HUES6 (cell line): ENCODE data around the gene AQP12B.
A peak's percentile ranks its signal among the peaks of the same experiment; 100 is the strongest.
"Not testable (repeated sequence)": the region's sequence is repeated elsewhere in the genome, so short reads cannot be mapped to it uniquely, and the experiment has no call there.

Experiments
- H3K27ac ChIP-seq: 2 replicates; pipeline ENCODE4 v1.7.0; 2013; ENCODE audit warnings: low read depth, mild to moderate bottlenecking, low read length, inconsistent platforms
- H3K27me3 ChIP-seq: 2 replicates; pipeline ENCODE4 v1.6.1; 2013; ENCODE audit warnings: low read length; ENCODE audit not compliant: control insufficient read depth, insufficient read depth
- H3K36me3 ChIP-seq: 2 replicates; pipeline ENCODE4 v1.6.1; 2013; ENCODE audit warnings: low read length; ENCODE audit not compliant: control insufficient read depth, insufficient read depth
- H3K4me1 ChIP-seq: 2 replicates; pipeline ENCODE4 v1.6.1; 2013; ENCODE audit warnings: low read length; ENCODE audit not compliant: control insufficient read depth, insufficient read depth
- H3K4me3 ChIP-seq: 2 replicates; pipeline ENCODE4 v1.5.1; 2013; ENCODE audit warnings: low read depth, low read length
- H3K9ac ChIP-seq: one replicate; pipeline ENCODE4 v1.6.1; 2013; ENCODE audit warnings: mild to moderate bottlenecking, low read length
- H3K9me3 ChIP-seq: 2 replicates; pipeline ENCODE4 v1.6.1; 2013; ENCODE audit warnings: low read depth, low read length; ENCODE audit not compliant: control insufficient read depth, insufficient read depth

AQP12B gene, protein sequence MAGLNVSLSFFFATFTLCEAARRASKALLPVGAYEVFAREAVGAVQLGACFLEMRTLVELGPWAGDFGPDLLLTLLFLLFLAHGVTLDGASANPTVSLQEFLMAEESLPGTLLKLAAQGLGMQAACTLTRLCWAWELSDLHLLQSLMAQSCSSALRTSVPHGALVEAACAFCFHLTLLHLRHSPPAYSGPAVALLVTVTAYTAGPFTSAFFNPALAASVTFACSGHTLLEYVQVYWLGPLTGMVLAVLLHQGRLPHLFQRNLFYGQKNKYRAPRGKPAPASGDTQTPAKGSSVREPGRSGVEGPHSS

DNA sequence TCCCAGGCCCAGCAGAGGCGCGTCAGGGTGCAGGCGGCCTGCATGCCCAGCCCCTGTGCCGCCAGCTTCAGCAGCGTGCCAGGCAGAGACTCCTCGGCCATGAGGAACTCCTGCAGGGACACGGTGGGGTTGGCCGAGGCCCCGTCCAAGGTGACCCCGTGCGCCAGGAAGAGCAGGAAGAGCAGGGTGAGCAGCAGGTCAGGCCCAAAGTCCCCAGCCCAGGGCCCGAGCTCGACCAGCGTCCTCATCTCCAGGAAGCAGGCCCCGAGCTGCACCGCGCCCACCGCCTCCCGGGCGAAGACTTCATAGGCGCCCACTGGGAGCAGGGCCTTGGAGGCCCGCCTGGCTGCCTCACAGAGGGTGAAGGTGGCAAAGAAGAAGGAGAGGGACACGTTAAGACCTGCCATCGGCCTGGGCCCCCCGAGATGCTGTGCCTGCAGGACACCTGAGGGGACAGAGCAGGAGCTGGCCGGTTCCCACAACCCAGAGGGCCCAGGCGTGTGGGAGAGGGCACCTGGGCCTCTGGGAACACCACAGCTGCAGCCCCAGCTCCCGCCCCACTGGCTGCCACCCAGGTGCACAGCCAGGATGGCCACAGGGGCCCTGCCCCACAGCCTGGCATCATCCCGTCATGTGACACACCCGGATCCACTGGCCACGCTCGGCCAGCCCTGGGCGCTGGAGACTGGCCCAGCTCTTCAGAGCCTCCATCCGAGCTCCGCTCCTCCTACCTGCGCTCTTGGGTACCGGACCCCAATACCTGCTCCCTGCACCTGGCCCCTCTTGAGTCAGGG, at the start of gene AQP12B:
AQP12B (minus strand) TSS at position 455 of the 794 bp plus-strand sequence; CDS start at position 407, 48 bp downstream.
- not testable (repeated sequence) for H3K4me1 ChIP-seq, H3K27ac ChIP-seq, H3K27me3 ChIP-seq, H3K9me3 ChIP-seq, H3K36me3 ChIP-seq, H3K4me3 ChIP-seq, H3K9ac ChIP-seq

- peaks cover 2% of the 10 kb centered on the region; the same call in 1 of the 2 replicates for H3K4me1 ChIP-seq
- H3K4me3 ChIP-seq: no peak overlapping the region
- H3K27ac ChIP-seq: no peak overlapping the region
- H3K27me3 ChIP-seq: no peaks in the 10 kb centered on the region
- no peak overlapping the region for H3K9ac ChIP-seq
- H3K36me3 ChIP-seq: peaks cover 68% of the 10 kb centered on the region
- no peaks in the 10 kb centered on the region for H3K9me3 ChIP-seq
Observed at GRCh38 chr2:240732184-240732583, 49.5 kb upstream of the AQP12B start.

DNA sequence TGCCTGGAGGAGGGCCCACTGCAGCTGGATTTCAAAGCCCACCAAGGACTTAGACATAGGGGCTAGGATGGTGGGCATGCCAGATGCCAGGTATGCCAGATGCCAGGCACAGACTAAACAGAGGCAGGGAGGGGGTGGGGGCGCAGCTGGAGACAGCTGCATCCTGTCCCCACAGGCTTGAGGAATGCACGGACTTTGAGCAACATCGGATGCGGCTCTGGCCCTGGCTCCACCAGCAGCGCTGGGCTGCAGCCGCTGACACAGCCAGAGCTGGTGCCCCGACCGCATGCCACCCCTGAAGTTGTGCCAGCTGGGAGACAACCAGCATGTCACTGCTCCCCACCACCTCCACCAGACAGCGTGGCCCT, 48.5 kb upstream of the AQP12B start:
- Histone ChIP-seq H3K9ac (peak overlapping the region; percentile 15), H3K27ac (no peak overlapping the region), H3K9me3 (no peaks in the 10 kb centered on the region), H3K4me3 (no peak overlapping the region), H3K27me3 (no peaks in the 10 kb centered on the region), H3K36me3 (peaks cover 67% of the 10 kb centered on the region), H3K4me1 (peaks cover 2% of the 10 kb centered on the region; the same call in 1 of the 2 replicates)

- Histone ChIP-seq H3K9ac (no peak overlapping the region), H3K4me3 (no peak overlapping the region)
Observed at GRCh38 chr2:240730501-240731177, 48.0 kb upstream of the AQP12B start.

GRCh38 chr2:240728827-240729226, 46.1 kb upstream of the AQP12B start:
- H3K9ac ChIP-seq: no peak overlapping the region
- no peaks in the 10 kb centered on the region for H3K9me3 ChIP-seq
- no peak overlapping the region for H3K27ac ChIP-seq
- H3K4me1 ChIP-seq: peaks cover 2% of the 10 kb centered on the region; the same call in 1 of the 2 replicates
- no peak overlapping the region for H3K4me3 ChIP-seq
- H3K36me3 ChIP-seq: peaks cover 69% of the 10 kb centered on the region
- no peaks in the 10 kb centered on the region for H3K27me3 ChIP-seq

More at GRCh38 chr2:240730501-240731177, 48.0 kb upstream of the AQP12B start:
- no peak overlapping the region for H3K27ac ChIP-seq
- H3K4me1 ChIP-seq: peaks cover 2% of the 10 kb centered on the region; the same call in 1 of the 2 replicates
- H3K36me3 ChIP-seq: peaks cover 68% of the 10 kb centered on the region
- no peaks in the 10 kb centered on the region for H3K27me3 ChIP-seq
- H3K9me3 ChIP-seq: no peaks in the 10 kb centered on the region

DNA sequence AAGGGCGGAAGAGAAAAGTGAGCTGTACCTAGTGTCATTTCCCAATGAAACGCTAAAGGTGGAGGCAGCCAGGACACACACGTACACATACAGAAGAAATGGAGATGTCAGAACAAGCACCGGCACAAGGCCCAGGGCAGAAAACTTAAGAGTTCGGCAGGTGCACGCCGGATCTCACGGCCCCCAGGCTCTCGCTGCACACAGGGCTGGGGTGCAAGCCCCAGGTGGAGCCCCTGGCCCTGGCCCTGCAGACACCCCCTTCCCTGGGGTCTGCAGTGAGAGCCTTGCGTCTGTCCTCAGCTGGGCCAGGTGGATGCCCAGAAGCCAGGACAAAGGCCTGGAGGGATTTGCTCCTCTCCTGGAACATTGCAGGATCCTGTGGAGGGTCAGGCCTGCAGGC, 45.7 kb upstream of the AQP12B start:
- Histone ChIP-seq H3K27ac (no peak overlapping the region), H3K36me3 (peaks cover 69% of the 10 kb centered on the region), H3K27me3 (no peaks in the 10 kb centered on the region), H3K4me1 (peaks cover 2% of the 10 kb centered on the region; the same call in 1 of the 2 replicates), H3K4me3 (no peak overlapping the region), H3K9me3 (no peaks in the 10 kb centered on the region), H3K9ac (no peak overlapping the region)

GRCh38 chr2:240727913-240728312, 45.2 kb upstream of the AQP12B start:
- Histone ChIP-seq H3K27ac (no peak overlapping the region), H3K27me3 (no peaks in the 10 kb centered on the region), H3K9ac (no peak overlapping the region), H3K9me3 (no peaks in the 10 kb centered on the region), H3K4me3 (no peak overlapping the region), H3K36me3 (peaks cover 69% of the 10 kb centered on the region), H3K4me1 (peaks cover 2% of the 10 kb centered on the region; the same call in 1 of the 2 replicates)

DNA sequence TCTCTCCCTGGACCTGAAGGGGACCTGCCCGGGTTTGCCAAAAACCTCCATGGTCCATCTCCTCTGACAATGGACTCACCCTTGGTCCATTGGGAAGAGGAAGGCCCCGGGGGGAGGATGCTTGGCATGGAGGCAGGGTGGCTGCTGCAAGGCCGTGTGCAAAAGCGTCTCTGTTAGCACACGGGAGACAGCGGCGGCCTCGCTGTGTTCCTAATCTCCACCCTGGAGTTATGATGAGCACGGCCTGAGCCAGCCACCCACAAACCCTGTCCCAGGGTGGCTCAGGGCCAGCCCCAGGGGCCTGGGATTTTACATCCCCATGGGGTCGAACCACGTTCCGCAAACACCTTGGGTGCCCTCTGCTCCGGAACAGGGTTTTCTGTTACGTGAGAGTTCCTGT, 44.8 kb upstream of the AQP12B start:
- Histone ChIP-seq H3K4me1 (peaks cover 2% of the 10 kb centered on the region; the same call in 1 of the 2 replicates), H3K9me3 (no peaks in the 10 kb centered on the region), H3K27me3 (no peaks in the 10 kb centered on the region), H3K4me3 (no peak overlapping the region), H3K36me3 (peaks cover 74% of the 10 kb centered on the region), H3K9ac (no peak overlapping the region), H3K27ac (no peak overlapping the region)

- H3K4me3 ChIP-seq: no peak overlapping the region
- H3K9ac ChIP-seq: no peak overlapping the region
- peaks cover 2% of the 10 kb centered on the region; the same call in 1 of the 2 replicates for H3K4me1 ChIP-seq
- H3K36me3 ChIP-seq: peaks cover 80% of the 10 kb centered on the region
- no peaks in the 10 kb centered on the region for H3K27me3 ChIP-seq
- H3K27ac ChIP-seq: no peak overlapping the region
- no peaks in the 10 kb centered on the region for H3K9me3 ChIP-seq
Observed at GRCh38 chr2:240726876-240727275, 44.2 kb upstream of the AQP12B start.

GRCh38 chr2:240725671-240726070, 43.0 kb upstream of the AQP12B start:
- Histone ChIP-seq H3K4me3 (no peak overlapping the region), H3K27ac (no peak overlapping the region), H3K9ac (no peak overlapping the region), H3K9me3 (no peaks in the 10 kb centered on the region), H3K4me1 (no peaks in the 10 kb centered on the region), H3K36me3 (peaks cover 89% of the 10 kb centered on the region), H3K27me3 (no peaks in the 10 kb centered on the region)

DNA sequence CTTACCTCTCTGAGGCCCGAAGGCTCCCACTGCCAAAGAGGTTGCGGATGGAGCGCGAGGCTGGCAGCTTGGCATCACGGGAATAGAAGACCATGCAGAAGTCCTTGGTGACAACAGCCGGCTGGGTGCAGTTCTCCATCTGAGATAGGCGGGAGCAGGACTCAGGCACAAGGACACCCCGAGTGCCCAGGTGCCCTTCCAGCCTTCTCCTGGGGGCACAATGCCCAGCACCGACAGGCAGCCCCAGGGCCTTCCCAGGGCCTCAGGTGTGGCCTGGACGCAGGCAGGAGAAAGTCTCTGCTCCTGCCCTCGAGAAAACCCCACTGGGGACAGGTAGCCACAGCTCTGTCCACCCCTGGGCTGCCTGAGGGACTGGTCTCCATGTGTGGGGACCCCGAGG, 42.6 kb upstream of the AQP12B start:
- Histone ChIP-seq H3K36me3 (peaks cover 89% of the 10 kb centered on the region), H3K4me1 (no peaks in the 10 kb centered on the region), H3K9ac (no peak overlapping the region), H3K27me3 (no peaks in the 10 kb centered on the region), H3K9me3 (no peaks in the 10 kb centered on the region), H3K27ac (no peak overlapping the region), H3K4me3 (no peak overlapping the region)
